H9 (cell line): ENCODE measurements around the gene ANO2. TPM values are rescaled to one million over a fixed set of nuclear protein-coding genes. Genes with fewer than 3 reads are reported as not detected.

Source experiments
- DNase-seq: peaks from one replicate; pipeline ENCODE4 v3.0.0-alpha.2; 2017
- H2AFZ ChIP-seq: one replicate; pipeline ENCODE4 v1.6.1; 2013; ENCODE audit warnings: mild to moderate bottlenecking, low read length, control low read depth, moderate library complexity
- H2AK5ac ChIP-seq: 2 replicates; pipeline ENCODE4 v1.6.1; 2013; ENCODE audit warnings: low read length, control low read depth, mixed read lengths; ENCODE audit not compliant: insufficient read length
- H2BK120ac ChIP-seq: one replicate; pipeline ENCODE4 v1.6.1; 2013; ENCODE audit warnings: low read depth, mild to moderate bottlenecking, low read length, control low read depth, inconsistent platforms; ENCODE audit not compliant: poor library complexity, severe bottlenecking
- H2BK12ac ChIP-seq: 2 replicates; pipeline ENCODE4 v1.6.1; 2013; ENCODE audit warnings: low read length, control low read depth, mixed read lengths, low read depth; ENCODE audit not compliant: insufficient read length
- H2BK15ac ChIP-seq: 2 replicates; pipeline ENCODE4 v1.6.1; 2013; ENCODE audit warnings: low read depth, low read length, control low read depth
- H2BK20ac ChIP-seq: one replicate; pipeline ENCODE4 v1.6.1; 2013; ENCODE audit warnings: low read depth, mild to moderate bottlenecking, low read length, control low read depth, inconsistent platforms; ENCODE audit not compliant: poor library complexity, severe bottlenecking
- H2BK5ac ChIP-seq: 2 replicates; pipeline ENCODE4 v1.6.1; 2013; ENCODE audit warnings: low read length, control low read depth, mixed read lengths; ENCODE audit not compliant: insufficient read length
- H3K14ac ChIP-seq: 2 replicates; pipeline ENCODE4 v1.6.1; 2013; ENCODE audit warnings: low read length, control low read depth; ENCODE audit not compliant: insufficient read depth
- H3K18ac ChIP-seq: 2 replicates; pipeline ENCODE4 v1.6.1; 2013; ENCODE audit warnings: low read depth, mild to moderate bottlenecking, mixed read lengths, low read length, control low read depth; ENCODE audit not compliant: insufficient read length
- H3K23ac ChIP-seq: 2 replicates; pipeline ENCODE4 v1.6.1; 2013; ENCODE audit warnings: low read length, control low read depth, mixed read lengths, low read depth; ENCODE audit not compliant: insufficient read length
- H3K23me2 ChIP-seq: 2 replicates; pipeline ENCODE4 v1.6.1; 2013; ENCODE audit warnings: low read depth, mild to moderate bottlenecking, mixed read lengths, low read length, control low read depth; ENCODE audit not compliant: insufficient read length, poor library complexity, severe bottlenecking
- H3K27ac ChIP-seq: 2 replicates; pipeline ENCODE4 v1.5.1; 2013; ENCODE audit warnings: low read length, control low read depth, mixed read lengths, low read depth; ENCODE audit not compliant: insufficient read length
- H3K27me3 ChIP-seq: 2 replicates; pipeline ENCODE4 v1.6.1; 2013; ENCODE audit warnings: low read length, control low read depth, inconsistent platforms; ENCODE audit not compliant: insufficient read depth
- H3K4ac ChIP-seq: 2 replicates; pipeline ENCODE4 v1.6.1; 2013; ENCODE audit warnings: low read depth, mild to moderate bottlenecking, control low read depth, inconsistent platforms, low read length, moderate library complexity
- H3K4me1 ChIP-seq: 2 replicates; pipeline ENCODE4 v1.6.1; 2013; ENCODE audit warnings: low read length, control low read depth, inconsistent platforms; ENCODE audit not compliant: insufficient read depth
- H3K4me2 ChIP-seq: 2 replicates; pipeline ENCODE4 v1.6.1; 2013; ENCODE audit warnings: low read length, control low read depth, mixed read lengths; ENCODE audit not compliant: insufficient read length, insufficient read depth
- H3K56ac ChIP-seq: 2 replicates; pipeline ENCODE4 v1.6.1; 2013; ENCODE audit warnings: low read depth, mild to moderate bottlenecking, mixed read lengths, low read length, control low read depth; ENCODE audit not compliant: insufficient read length
- H3K79me1 ChIP-seq: 2 replicates; pipeline ENCODE4 v1.6.1; 2013; ENCODE audit warnings: low read depth, mild to moderate bottlenecking, moderate library complexity, low read length, control low read depth, inconsistent platforms; ENCODE audit not compliant: insufficient read depth, poor library complexity, severe bottlenecking
- H3K79me2 ChIP-seq: 2 replicates; pipeline ENCODE4 v1.6.1; 2013; ENCODE audit warnings: low read length, control low read depth, inconsistent platforms; ENCODE audit not compliant: insufficient read depth
- H3K9ac ChIP-seq: 2 replicates; pipeline ENCODE4 v1.6.1; 2013; ENCODE audit warnings: low read length, control low read depth, mixed read lengths; ENCODE audit not compliant: insufficient read length; ENCODE audit errors: extremely low read depth
- H3K9me3 ChIP-seq: one replicate; pipeline ENCODE4 v1.6.1; 2013; ENCODE audit warnings: low read depth, low read length, inconsistent platforms; ENCODE audit not compliant: control insufficient read depth
- H3T11ph ChIP-seq: one replicate; pipeline ENCODE4 v1.6.1; 2013; ENCODE audit warnings: mild to moderate bottlenecking, low read length, control low read depth, inconsistent platforms
- H4K20me1 ChIP-seq: one replicate; pipeline ENCODE4 v1.6.1; 2013; ENCODE audit not compliant: control insufficient read depth, insufficient read length, insufficient read depth
- H4K5ac ChIP-seq: 2 replicates; pipeline ENCODE4 v1.6.1; 2013; ENCODE audit warnings: low read depth, mild to moderate bottlenecking, mixed read lengths, low read length, control low read depth; ENCODE audit not compliant: insufficient read length
- H4K8ac ChIP-seq: replicated peaks from 2 replicates; pipeline ENCODE4 v1.6.1; 2013; ENCODE audit warnings: low read length, control low read depth, mixed read lengths, low read depth; ENCODE audit not compliant: insufficient read length
- H4K91ac ChIP-seq: 2 replicates; pipeline ENCODE4 v1.6.1; 2013; ENCODE audit warnings: low read depth, mild to moderate bottlenecking, moderate library complexity, mixed read lengths, low read length, control low read depth; ENCODE audit not compliant: insufficient read length
- H3K27ac Mint-ChIP-seq, 3 experiments: 2 replicates in 2 of 3; 3 replicates in 1 of 3; pipeline ENCODE4 v1.8.0; 2020 to 2021; ENCODE audit warnings: mixed read lengths in 3 of 3, mild to moderate bottlenecking in 1 of 3, moderate library complexity in 1 of 3
- H3K27me3 Mint-ChIP-seq: 2 replicates; pipeline ENCODE4 v1.8.0; 2021; ENCODE audit warnings: low read depth, mild to moderate bottlenecking, moderate library complexity, mixed read lengths
- H3K36me3 Mint-ChIP-seq, 3 experiments: 2 replicates in 2 of 3; 3 replicates in 1 of 3; pipeline ENCODE4 v1.8.0; 2020 to 2021; ENCODE audit warnings: low read depth in 3 of 3, mixed read lengths in 3 of 3; ENCODE audit not compliant: insufficient read depth in 1 of 3
- H3K4me1 Mint-ChIP-seq, 2 experiments: 2 replicates each; pipeline ENCODE4 v1.8.0; 2020; ENCODE audit warnings: mixed read lengths in 2 of 2
- H3K4me3 Mint-ChIP-seq, 2 experiments: 2 replicates in 1 of 2; 3 replicates in 1 of 2; pipeline ENCODE4 v1.8.0; 2020 to 2021; ENCODE audit warnings: mild to moderate bottlenecking in 2 of 2, mixed read lengths in 2 of 2, moderate library complexity in 1 of 2
- H3K9me3 Mint-ChIP-seq, 2 experiments: 2 replicates in 1 of 2; 3 replicates in 1 of 2; pipeline ENCODE4 v1.8.0; 2020; ENCODE audit warnings: mild to moderate bottlenecking in 2 of 2, mixed read lengths in 2 of 2, moderate library complexity in 1 of 2
- WGBS: extraction: QIAGEN DNeasy Blood & Tissue Kit; methylation state at CpG from one replicate; pipeline ENCODE4 v1.1.7; 2013; ENCODE audit warnings: missing lambda C conversion rate, low lambda C conversion rate, mixed read lengths; ENCODE audit not compliant: insufficient read length; ENCODE audit errors: extremely low coverage; 5-methylcytosine and 5-hydroxymethylcytosine counted together
- total RNA-seq: library from RNA; stranded (reverse); gene quantifications from 2 replicates; pipeline ENCODE4 v1.2.1, GENCODE V29; 2021
- TF ChIP-seq, protein P1 (sequence below): fragments of 200-600 bp; sonication (generic); conservative IDR thresholded peaks from 3 replicates; pipeline ENCODE4 v1.8.0; 2021; ENCODE audit warnings: antibody characterized with exemption, mild to moderate bottlenecking

ANO2 gene
- total RNA-seq, 1 experiment from 2014 or later: 3.8 TPM

GRCh38 chr12:5623411-5623810 is 321.6 kb downstream of the ANO2 start:
- no peaks in the 10 kb centered on the region for H3K27me3 ChIP-seq
- H2BK12ac ChIP-seq: no peak overlapping the region
- no peak overlapping the region for H2AFZ ChIP-seq
- H3K27ac Mint-ChIP-seq: no peak overlapping the region
- H3T11ph ChIP-seq: no peak overlapping the region
- no peaks in the 10 kb centered on the region for H3K9me3 ChIP-seq
- no peak overlapping the region for H2BK120ac ChIP-seq
- H3K9ac ChIP-seq: no peak overlapping the region
- H3K79me2 ChIP-seq: no peaks in the 10 kb centered on the region
- no peaks in the 10 kb centered on the region; a peak in 1 of 7 replicates for H3K36me3 Mint-ChIP-seq
- no peaks in the 10 kb centered on the region for H3K23me2 ChIP-seq
- no peak overlapping the region for H3K18ac ChIP-seq
- no peaks in the 10 kb centered on the region; a peak in 1 of 5 replicates for H3K9me3 Mint-ChIP-seq
- H3K4me2 ChIP-seq: no peak overlapping the region
- H4K8ac ChIP-seq: no peak overlapping the region
- no peaks in the 10 kb centered on the region for H4K20me1 ChIP-seq
- no peak overlapping the region for H4K5ac ChIP-seq
- no peak overlapping the region for H3K23ac ChIP-seq
- H3K56ac ChIP-seq: no peak overlapping the region
- H3K4me1 ChIP-seq: no peaks in the 10 kb centered on the region
- DNase-seq: peak; percentile 28
- H3K4ac ChIP-seq: no peak overlapping the region
- no peaks in the 10 kb centered on the region for H3K79me1 ChIP-seq
- H3K27ac ChIP-seq: no peak overlapping the region
- TF ChIP-seq, protein P1, sequence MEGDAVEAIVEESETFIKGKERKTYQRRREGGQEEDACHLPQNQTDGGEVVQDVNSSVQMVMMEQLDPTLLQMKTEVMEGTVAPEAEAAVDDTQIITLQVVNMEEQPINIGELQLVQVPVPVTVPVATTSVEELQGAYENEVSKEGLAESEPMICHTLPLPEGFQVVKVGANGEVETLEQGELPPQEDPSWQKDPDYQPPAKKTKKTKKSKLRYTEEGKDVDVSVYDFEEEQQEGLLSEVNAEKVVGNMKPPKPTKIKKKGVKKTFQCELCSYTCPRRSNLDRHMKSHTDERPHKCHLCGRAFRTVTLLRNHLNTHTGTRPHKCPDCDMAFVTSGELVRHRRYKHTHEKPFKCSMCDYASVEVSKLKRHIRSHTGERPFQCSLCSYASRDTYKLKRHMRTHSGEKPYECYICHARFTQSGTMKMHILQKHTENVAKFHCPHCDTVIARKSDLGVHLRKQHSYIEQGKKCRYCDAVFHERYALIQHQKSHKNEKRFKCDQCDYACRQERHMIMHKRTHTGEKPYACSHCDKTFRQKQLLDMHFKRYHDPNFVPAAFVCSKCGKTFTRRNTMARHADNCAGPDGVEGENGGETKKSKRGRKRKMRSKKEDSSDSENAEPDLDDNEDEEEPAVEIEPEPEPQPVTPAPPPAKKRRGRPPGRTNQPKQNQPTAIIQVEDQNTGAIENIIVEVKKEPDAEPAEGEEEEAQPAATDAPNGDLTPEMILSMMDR: no peak
- H3K27me3 Mint-ChIP-seq: peaks cover 3% of the 10 kb centered on the region
- no peak overlapping the region for H2BK20ac ChIP-seq
- no CpG with 5 or more reads among the region's 7 CpGs for WGBS
- peaks cover 9 to 15% of the 10 kb centered on the region in 2 experiments for H3K4me1 Mint-ChIP-seq
- no peak overlapping the region for H3K4me3 Mint-ChIP-seq
- H2BK5ac ChIP-seq: no peak overlapping the region
- no peak overlapping the region for H4K91ac ChIP-seq
- no peak overlapping the region for H3K14ac ChIP-seq
- H2AK5ac ChIP-seq: no peak overlapping the region
- H2BK15ac ChIP-seq: no peak overlapping the region
